Sigmoid colon (tissue), 7 donors: ENCODE results near the gene ZNF700. TPM values are rescaled to one million over a fixed set of nuclear protein-coding genes. Genes with fewer than 3 reads are reported as not detected.
"Not testable (repeated sequence)": the region's sequence is repeated elsewhere in the genome, so short reads cannot be mapped to it uniquely, and the experiment has no call there.

Experiments used
- DNase-seq: peaks from one replicate; pipeline ENCODE4 v3.0.0-alpha.2; 2019
- H3K27ac ChIP-seq, 4 donors: fragments of 200-600 bp; sonication (generic); one replicate each; pipeline ENCODE4 v1.5.1; 2016 to 2019; ENCODE audit warnings: mild to moderate bottlenecking in 1 of 4
- H3K27me3 ChIP-seq, 3 donors: fragments of 200-600 bp; sonication (generic); one replicate each; pipeline ENCODE4 v1.5.1; 2019; ENCODE audit warnings: mild to moderate bottlenecking in 1 of 3
- H3K36me3 ChIP-seq, 4 donors: fragments of 200-600 bp; sonication (generic); one replicate each; pipeline ENCODE4 v1.5.1; 2016 to 2019
- H3K4me1 ChIP-seq, 4 donors: fragments of 200-600 bp; sonication (generic); one replicate each; pipeline ENCODE4 v1.5.1; 2017 to 2019
- H3K4me3 ChIP-seq, 4 donors: fragments of 200-600 bp; sonication (generic); one replicate each; pipeline ENCODE4 v1.5.1; 2017 to 2019; ENCODE audit warnings: mild to moderate bottlenecking in 2 of 4, moderate library complexity in 1 of 4
- H3K9me3 ChIP-seq, 4 donors: fragments of 200-600 bp in 3 of 4; sonication (generic) in 3 of 4; one replicate each; pipeline versions ENCODE4 v1.5.1 to v1.6.1; 2013 to 2019
- EP300 ChIP-seq, 4 donors: sonication (generic); formaldehyde crosslinking; IDR thresholded peaks; one replicate each; pipeline ENCODE4 v1.6.1; 2017; ENCODE audit warnings: antibody characterized with exemption in 4 of 4
- POLR2A ChIP-seq, 2 donors: fragments of 450-650 bp; IDR thresholded peaks; one replicate each; pipeline ENCODE4 v1.6.1; 2016; ENCODE audit warnings: antibody characterized with exemption in 2 of 2, mild to moderate bottlenecking in 2 of 2, moderate library complexity in 2 of 2
- POLR2AphosphoS5 ChIP-seq, 4 donors: sonication (generic); formaldehyde crosslinking; IDR thresholded peaks; one replicate each; pipeline ENCODE4 v1.6.1; 2017; ENCODE audit warnings: antibody characterized with exemption in 4 of 4
- WGBS, 2 donors: extraction: QIAGEN DNeasy Blood & Tissue Kit; methylation state at CpG; one replicate each; pipeline ENCODE4 v1.1.7; 2013; 5-methylcytosine and 5-hydroxymethylcytosine counted together
- intact Hi-C: fragments of 100-400 bp; cut with DNase I; formaldehyde crosslinking; loops from one replicate; pipeline ENCODE4 v1.15.1; 2023
- polyA plus RNA-seq, 3 donors: library from polyadenylated mRNA; stranded (reverse); fragments of 200-250 nt; gene quantifications; one replicate each; pipeline ENCODE4 v1.2.3, GENCODE V29; 2013
- total RNA-seq, 4 donors: library from RNA; depleted of rRNA; stranded (reverse); fragments of >200 nt; gene quantifications; one replicate each; pipeline ENCODE4 v1.1.0, GENCODE V29; 2016
- TF ChIP-seq, protein P1 (sequence below), 4 experiments: fragments of 450-650 bp in 3 of 4; fragments of 200-600 bp in 1 of 4; IDR thresholded peaks; one replicate each; pipeline ENCODE4 v1.5.1; 2016 to 2019; ENCODE audit warnings: antibody characterized with exemption in 4 of 4, mild to moderate bottlenecking in 3 of 4, moderate library complexity in 2 of 4
- donor health status: healthy with polysubstance abuse.
- donor health status: Bipolar disorder and iron deficiency.
- donor health status: healthy.

The ZNF700 gene
- total and polyA plus RNA-seq, 7 donors = 4.8 to 19.7 (median 13.7) TPM

DNA sequence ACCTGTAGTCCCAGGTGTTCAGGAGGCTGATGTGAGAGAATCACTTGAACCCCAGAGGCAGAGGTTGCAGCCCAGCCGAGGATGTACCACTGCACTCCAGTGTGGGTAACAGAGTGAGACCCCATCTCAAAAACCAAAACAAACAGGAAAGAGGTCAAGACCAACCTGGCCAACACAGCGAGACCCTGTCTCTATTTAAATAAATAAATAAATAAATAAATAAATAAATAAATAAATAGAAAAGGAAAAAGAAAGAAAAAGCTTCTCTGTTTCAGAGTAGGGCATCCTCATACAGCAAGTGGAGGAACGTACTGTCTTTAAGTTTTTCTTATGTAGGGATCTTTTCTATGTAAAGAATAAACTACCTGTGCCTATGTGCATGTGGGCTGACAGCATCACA is 2.3 kb downstream of the ZNF700 start:
- TF ChIP-seq POLR2AphosphoS5 (IDR thresholded peaks at IDR 0.05) (no peak), POLR2A (IDR thresholded peaks at IDR 0.05) (no peak), EP300 (IDR thresholded peaks at IDR 0.05) (no peak)
- TF ChIP-seq, protein P1, sequence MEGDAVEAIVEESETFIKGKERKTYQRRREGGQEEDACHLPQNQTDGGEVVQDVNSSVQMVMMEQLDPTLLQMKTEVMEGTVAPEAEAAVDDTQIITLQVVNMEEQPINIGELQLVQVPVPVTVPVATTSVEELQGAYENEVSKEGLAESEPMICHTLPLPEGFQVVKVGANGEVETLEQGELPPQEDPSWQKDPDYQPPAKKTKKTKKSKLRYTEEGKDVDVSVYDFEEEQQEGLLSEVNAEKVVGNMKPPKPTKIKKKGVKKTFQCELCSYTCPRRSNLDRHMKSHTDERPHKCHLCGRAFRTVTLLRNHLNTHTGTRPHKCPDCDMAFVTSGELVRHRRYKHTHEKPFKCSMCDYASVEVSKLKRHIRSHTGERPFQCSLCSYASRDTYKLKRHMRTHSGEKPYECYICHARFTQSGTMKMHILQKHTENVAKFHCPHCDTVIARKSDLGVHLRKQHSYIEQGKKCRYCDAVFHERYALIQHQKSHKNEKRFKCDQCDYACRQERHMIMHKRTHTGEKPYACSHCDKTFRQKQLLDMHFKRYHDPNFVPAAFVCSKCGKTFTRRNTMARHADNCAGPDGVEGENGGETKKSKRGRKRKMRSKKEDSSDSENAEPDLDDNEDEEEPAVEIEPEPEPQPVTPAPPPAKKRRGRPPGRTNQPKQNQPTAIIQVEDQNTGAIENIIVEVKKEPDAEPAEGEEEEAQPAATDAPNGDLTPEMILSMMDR (IDR thresholded peaks at IDR 0.05) = no peak
- H3K36me3 ChIP-seq = no peaks in the 10 kb centered on the region
- 95 to 96% methylated on average over 3 of the region's 3 CpGs for WGBS, 2 donors
- H3K9me3 ChIP-seq = no peaks in the 10 kb centered on the region
- H3K27ac ChIP-seq = no peak overlapping the region
- no peak overlapping the region for H3K4me3 ChIP-seq
- H3K4me1 ChIP-seq = peaks cover 0 to 27% (median 20%) of the 10 kb centered on the region in 4 donors
- intact Hi-C loops = no loop called here
- DNase-seq = no peak
- no peaks in the 10 kb centered on the region for H3K27me3 ChIP-seq

DNA sequence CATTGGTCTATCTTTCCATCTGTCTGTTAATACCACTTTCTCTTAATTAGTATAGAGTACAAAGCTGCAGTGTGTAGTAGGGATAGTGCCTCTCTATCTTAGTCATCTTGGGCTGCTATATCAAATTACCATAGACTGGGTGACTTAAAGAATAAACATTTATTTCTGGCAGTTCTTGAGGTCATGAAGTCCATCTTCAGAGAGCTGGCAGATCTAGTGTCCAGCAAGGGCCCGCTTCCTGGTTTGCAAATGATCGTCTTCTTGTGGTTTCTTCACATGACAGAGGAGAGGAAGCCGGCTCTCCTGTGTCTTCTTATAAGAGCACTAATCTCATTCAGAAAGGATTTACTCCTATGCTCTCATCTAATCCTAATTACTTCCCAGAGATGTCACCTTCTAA is 6.1 kb downstream of the ZNF700 start:
- H3K9me3 ChIP-seq = peaks cover 0 to 2% (median under 1%) of the 10 kb centered on the region in 4 donors
- no peaks in the 10 kb centered on the region for H3K27me3 ChIP-seq
- H3K27ac ChIP-seq = no peak overlapping the region
- intact Hi-C loops = no loop called here
- TF ChIP-seq POLR2AphosphoS5 (IDR thresholded peaks at IDR 0.05) = no peak
- TF ChIP-seq EP300 (IDR thresholded peaks at IDR 0.05) = no peak
- TF ChIP-seq, protein P1 (IDR thresholded peaks at IDR 0.05) = no peak
- no peak for TF ChIP-seq POLR2A (IDR thresholded peaks at IDR 0.05)
- WGBS, 2 donors = 76 to 91% methylated on average over 3 of the region's 3 CpGs
- H3K36me3 ChIP-seq = no peaks in the 10 kb centered on the region
- no peak for DNase-seq
- H3K4me3 ChIP-seq = no peak overlapping the region
- peaks cover 0 to 11% (median 7%) of the 10 kb centered on the region in 4 donors for H3K4me1 ChIP-seq

DNA sequence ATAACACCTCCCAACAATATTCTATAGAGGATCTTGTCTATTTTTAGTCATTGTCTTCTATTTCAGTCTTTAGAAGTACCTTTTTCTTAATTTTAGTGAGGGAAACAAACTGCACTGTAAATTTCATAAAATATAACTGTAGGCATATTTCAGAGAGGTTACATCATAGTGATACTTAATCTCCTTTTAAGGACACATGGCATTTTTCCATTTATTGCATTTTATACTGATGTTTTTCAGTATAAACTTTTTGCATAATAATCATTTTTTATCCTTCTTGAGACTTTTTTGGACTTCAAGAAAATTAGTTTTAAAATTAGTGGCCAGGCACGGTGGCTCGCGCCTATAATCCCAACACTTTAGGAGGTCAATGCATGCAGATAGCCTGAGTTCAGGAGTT is 6.6 kb downstream of the ZNF700 start:
- Histone ChIP-seq H3K4me3 (no peak overlapping the region), H3K9me3 (peaks cover 0 to 2% (median under 1%) of the 10 kb centered on the region in 4 donors), H3K4me1 (peaks cover 0 to 6% (median 2%) of the 10 kb centered on the region in 4 donors), H3K36me3 (no peaks in the 10 kb centered on the region), H3K27ac (no peak overlapping the region), H3K27me3 (no peaks in the 10 kb centered on the region)
- intact Hi-C loops = no loop called here
- DNase-seq = no peak
- 97% methylated on average over 3 of the region's 3 CpGs for WGBS, 2 donors
- TF ChIP-seq POLR2AphosphoS5 (IDR thresholded peaks at IDR 0.05) (no peak), POLR2A (IDR thresholded peaks at IDR 0.05) (no peak), EP300 (IDR thresholded peaks at IDR 0.05) (no peak)
- TF ChIP-seq, protein P1 (IDR thresholded peaks at IDR 0.05) = no peak

DNA sequence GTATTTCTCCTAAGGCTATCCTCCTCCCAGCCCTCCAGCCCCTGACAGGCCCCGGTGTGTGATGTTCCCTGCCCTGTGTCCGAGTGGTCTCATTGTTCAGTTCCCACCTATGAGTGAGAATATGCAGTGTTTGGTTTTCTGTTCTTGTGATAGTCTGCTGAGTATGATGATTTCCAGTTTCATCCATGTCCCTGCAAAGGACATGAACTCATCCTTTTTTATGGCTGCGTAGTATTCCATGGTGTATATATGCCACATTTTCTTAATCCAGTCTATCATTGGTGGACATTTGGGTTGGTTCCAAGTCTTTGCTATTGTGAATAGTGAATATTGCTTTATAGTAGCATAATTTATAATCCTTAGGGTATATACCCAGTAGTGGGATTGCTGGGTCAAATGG is 10.9 kb downstream of the ZNF700 start:
- H3K27ac ChIP-seq, H3K4me1 ChIP-seq, H3K4me3 ChIP-seq, DNase-seq, intact Hi-C loops, H3K27me3 ChIP-seq: not testable (repeated sequence)
- WGBS, 2 donors = 96 to 98% methylated on average over 3 of the region's 3 CpGs
- Histone ChIP-seq H3K9me3 (peaks cover 0 to 12% (median 5%) of the 10 kb centered on the region in 4 donors), H3K36me3 (peaks cover 0 to 13% (median 6%) of the 10 kb centered on the region in 4 donors)

DNA sequence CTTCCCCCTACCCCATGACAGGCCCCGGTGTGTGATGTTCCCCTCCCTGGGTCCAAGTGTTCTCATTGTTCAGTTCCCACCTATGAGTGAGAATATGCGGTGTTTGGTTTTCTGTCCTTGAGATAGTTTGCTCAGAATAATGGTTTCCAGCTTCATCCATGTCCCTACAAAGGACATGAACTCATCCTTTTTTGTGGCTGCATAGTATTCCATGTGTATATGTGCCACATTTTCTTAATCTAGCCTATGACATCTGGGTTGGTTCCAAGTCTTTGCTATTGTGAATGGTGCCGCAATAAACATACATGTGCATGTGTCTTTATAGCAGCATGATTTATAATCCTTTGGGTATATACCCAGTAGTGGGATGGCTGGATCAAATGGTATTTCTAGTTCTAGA is 13.5 kb downstream of the ZNF700 start:
- H3K27me3 ChIP-seq, DNase-seq, H3K4me1 ChIP-seq, H3K27ac ChIP-seq, H3K4me3 ChIP-seq, intact Hi-C loops: not testable (repeated sequence)
- peaks cover 0 to 31% (median 20%) of the 10 kb centered on the region in 4 donors for H3K36me3 ChIP-seq
- 97 to 98% methylated on average over 3 of the region's 3 CpGs for WGBS, 2 donors
- H3K9me3 ChIP-seq = peaks cover 17 to 32% (median 23%) of the 10 kb centered on the region in 4 donors

DNA sequence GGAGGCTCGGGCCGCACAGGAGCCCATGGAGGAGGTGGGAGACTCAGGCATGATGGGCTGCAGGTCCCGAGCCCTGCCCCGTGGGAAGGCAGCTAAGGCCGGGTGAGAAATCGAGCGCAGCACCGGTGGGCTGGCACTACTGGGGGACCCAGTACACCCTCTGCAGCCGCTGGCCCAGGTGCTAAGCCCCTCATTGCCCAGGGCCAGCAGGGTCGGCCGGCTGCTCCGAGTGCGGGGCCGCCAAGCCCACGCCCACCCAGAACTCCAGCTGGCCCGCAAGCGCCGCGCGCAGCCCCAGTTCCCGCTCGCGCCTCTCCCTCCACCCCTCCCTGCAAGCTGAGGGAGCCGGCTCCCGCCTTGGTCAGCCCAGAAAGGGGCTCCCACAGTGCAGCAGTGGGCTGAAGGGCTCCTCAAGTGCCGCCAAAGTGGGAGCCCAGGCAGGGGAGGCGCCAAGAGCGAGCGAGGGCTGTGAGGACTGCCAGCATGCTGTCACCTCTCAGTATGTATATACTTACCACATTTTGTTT is 16.5 kb downstream of the ZNF700 start:
- peaks cover 0 to 50% (median 29%) of the 10 kb centered on the region in 4 donors for H3K36me3 ChIP-seq
- DNase-seq, intact Hi-C loops, H3K27me3 ChIP-seq, H3K27ac ChIP-seq, H3K4me1 ChIP-seq, H3K4me3 ChIP-seq: not testable (repeated sequence)
- WGBS, 2 donors = 97 to 98% methylated on average over 29 of the region's 29 CpGs
- H3K9me3 ChIP-seq = peaks cover 30 to 62% (median 44%) of the 10 kb centered on the region in 4 donors
